Measurements from ENCODE around the gene OR52N5. TPM values are rescaled to one million over a fixed set of nuclear protein-coding genes. Genes with fewer than 3 reads are reported as not detected.

Gene OR52N5
- total and polyA plus RNA-seq, 2 experiments from 2014 or later = not detected

GRCh38 chr11:5736396-5736795, 46.8 kb downstream of the OR52N5 start, which contains the start of gene OR56B1 (continued):
- TF ChIP-seq CTCF (conservative IDR thresholded peaks at IDR 0.05; ENCODE audit: low read depth in 2 of 2) (no peak), STAT1 (IDR thresholded peaks at IDR 0.05; ENCODE audit: unreplicated experiment) (no peak)

- Histone ChIP-seq H3K27ac (ENCODE audit: low read depth) (no peak overlapping the region), H3K4me2 (no peak overlapping the region), H3K27me3 (ENCODE audit: insufficient read depth) (no peaks in the 10 kb centered on the region), H3F3A (replicated peaks; ENCODE audit: low read depth) (no peaks in the 10 kb centered on the region), H3K9me2 (ENCODE audit: insufficient read depth) (no peaks in the 10 kb centered on the region), H4K20me1 (replicated peaks; ENCODE audit: insufficient read depth) (no peaks in the 10 kb centered on the region), H3K36me3 (ENCODE audit: insufficient read depth) (no peaks in the 10 kb centered on the region), H3K79me2 (replicated peaks; ENCODE audit: insufficient read depth) (no peaks in the 10 kb centered on the region), H3K4me3 (no peak overlapping the region), H2AFZ (no peak overlapping the region), H3K4me1 (ENCODE audit: insufficient read depth) (no peaks in the 10 kb centered on the region)
- no peak for DNase-seq (ENCODE audit: low spot score)
- Mint-ChIP-seq H3K9me3 (no peaks in the 10 kb centered on the region), H3K4me3 (no peak overlapping the region), H3K4me1 (no peaks in the 10 kb centered on the region; the same call in 2 of the 3 replicates), H3K27me3 (ENCODE audit: insufficient read depth, low read depth, poor library complexity) (peaks cover 3% of the 10 kb centered on the region), H3K36me3 (ENCODE audit: low read depth) (no peaks in the 10 kb centered on the region), H3K27ac (no peak overlapping the region)
- no peak for ATAC-seq
- TF ChIP-seq JUNB (IDR thresholded peaks at IDR 0.05; ENCODE audit: unreplicated experiment) (no peak), EZH2 (IDR thresholded peaks at IDR 0.05; ENCODE audit: low read depth, unreplicated experiment) (no peak), ZNF114 (CRISPR knock-in tag; IDR thresholded peaks at IDR 0.05) (no peak), STAT1 (IDR thresholded peaks at IDR 0.05; ENCODE audit: unreplicated experiment) (no peak), CREB1 (CRISPR knock-in tag; IDR thresholded peaks at IDR 0.05; ENCODE audit: low read depth) (no peak), POLR2AphosphoS5 (IDR thresholded peaks at IDR 0.05; ENCODE audit: low read depth) (no peak), ZNF462 (CRISPR knock-in tag; IDR thresholded peaks at IDR 0.05) (no peak), ETS1 (IDR thresholded peaks at IDR 0.05) (no peak), ZNF331 (CRISPR knock-in tag; IDR thresholded peaks at IDR 0.05; ENCODE audit: low read depth) (no peak), NANOG (IDR thresholded peaks at IDR 0.05; ENCODE audit: borderline replicate concordance) (no peak), REST (IDR thresholded peaks at IDR 0.05; ENCODE audit: unreplicated experiment) (no peak)
Measured at GRCh38 chr11:5727691-5728090, 55.5 kb downstream of the OR52N5 start.
